GM19240 (cell line): ENCODE results near the gene KATNB1.
A peak's percentile ranks its signal among the peaks of the same experiment; 100 is the strongest.

Experiments used
- DNase-seq: peaks from one replicate; pipeline ENCODE4 v3.0.0; 2011; ENCODE audit warnings: low spot score; ENCODE audit not compliant: insufficient read length

Gene KATNB1

GRCh38 chr16:57756424-57757325 lies 21.1 kb downstream of the KATNB1 start:
- DNase-seq = no peak

DNA sequence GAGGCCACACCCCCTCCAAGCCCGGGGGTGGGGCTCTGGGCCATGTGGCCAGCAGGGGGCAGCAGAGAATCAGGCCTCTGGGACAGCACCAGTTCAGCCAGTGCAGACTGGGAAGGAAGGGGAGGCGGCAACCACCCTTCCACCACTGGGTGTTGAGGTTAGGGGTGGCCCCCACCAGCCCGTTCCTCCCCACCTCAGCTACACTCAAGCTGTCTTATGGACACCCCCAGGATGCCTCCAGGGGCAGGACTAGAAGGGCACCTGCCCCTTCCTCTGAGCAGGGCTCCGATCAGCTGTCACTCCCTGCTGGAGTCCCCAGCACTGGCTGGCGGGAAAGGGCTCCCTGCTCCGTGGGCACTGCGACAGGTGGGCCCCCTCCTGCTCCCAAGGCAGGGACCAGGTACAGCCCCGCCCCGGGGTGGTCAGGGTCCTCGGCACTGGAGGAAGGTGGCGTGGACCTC lies 21.8 kb downstream of the KATNB1 start:
- peak; percentile 99 for DNase-seq

- DNase-seq = no peak
These were observed 22.3 kb downstream of the KATNB1 start for GRCh38 chr16:57757883-57758282.

GRCh38 chr16:57758331-57759117 lies 23.0 kb downstream of the KATNB1 start:
- DNase-seq = no peak

DNA sequence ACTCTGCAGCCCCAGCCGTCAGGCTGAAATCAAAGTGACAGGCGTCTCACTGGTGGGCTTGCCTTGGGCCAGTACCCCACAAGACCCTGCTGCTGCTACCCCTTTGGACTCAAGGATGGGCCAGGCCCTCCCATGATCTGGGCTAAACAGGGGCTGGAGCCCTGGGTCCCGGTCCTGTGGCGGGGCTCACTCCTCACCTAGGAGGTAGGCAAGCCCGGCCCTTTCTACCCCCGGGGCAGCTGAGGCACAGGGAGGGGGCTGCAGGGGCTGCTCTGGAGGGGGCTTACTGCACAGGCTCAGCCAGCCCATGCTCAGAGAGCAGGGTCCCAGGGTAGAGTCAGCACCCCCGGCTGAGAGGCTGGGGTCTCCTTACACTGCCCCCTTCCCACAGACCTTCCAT lies 23.6 kb downstream of the KATNB1 start:
- no peak for DNase-seq

- no peak for DNase-seq
These were observed 24.2 kb downstream of the KATNB1 start for GRCh38 chr16:57759541-57760356.

- no peak for DNase-seq
These were observed 25.0 kb downstream of the KATNB1 start for GRCh38 chr16:57760357-57761160.

DNA sequence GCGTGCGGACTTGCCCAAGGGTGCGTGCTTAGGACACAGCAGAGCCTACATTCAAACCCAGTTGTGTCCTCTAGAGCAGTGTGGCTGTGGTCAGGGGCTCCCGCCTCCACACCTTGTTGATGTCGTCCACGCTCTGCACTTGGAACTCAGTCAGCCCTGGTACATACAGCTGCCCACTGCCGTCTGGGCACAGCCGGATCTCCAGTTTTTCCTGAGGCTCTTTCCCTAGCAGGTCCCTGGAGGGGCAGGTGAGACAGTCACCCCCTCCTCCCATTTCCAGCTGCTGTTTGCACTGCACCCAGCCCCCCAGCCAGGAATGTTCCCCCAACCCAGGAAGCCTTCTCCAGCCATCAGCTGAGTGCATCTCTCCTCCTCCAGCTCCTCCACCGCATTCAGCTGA lies 25.7 kb downstream of the KATNB1 start:
- DNase-seq = no peak

DNA sequence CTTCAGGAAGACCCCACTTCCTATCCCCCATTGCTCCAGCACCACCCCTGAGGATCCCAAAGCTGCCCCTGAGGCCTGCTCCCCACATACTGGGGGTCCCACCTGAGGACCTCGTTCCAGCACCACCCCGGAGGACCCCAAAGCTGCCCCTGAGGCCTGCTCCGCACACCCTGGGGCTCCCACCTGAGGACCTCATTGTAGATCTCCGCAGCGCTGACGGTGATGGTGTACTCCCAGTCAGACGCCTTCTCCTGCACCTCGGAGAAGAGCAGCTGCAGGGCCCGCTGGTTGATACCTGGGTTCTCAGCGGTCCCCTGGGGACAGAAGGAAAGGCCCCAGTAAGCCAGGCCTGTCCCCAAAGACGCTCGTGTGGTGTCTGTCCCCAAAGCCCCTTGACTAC lies 26.4 kb downstream of the KATNB1 start:
- DNase-seq = no peak

GRCh38 chr16:57762365-57763040 lies 26.9 kb downstream of the KATNB1 start:
- DNase-seq = no peak

GRCh38 chr16:57763285-57764005 lies 27.9 kb downstream of the KATNB1 start:
- no peak for DNase-seq

DNA sequence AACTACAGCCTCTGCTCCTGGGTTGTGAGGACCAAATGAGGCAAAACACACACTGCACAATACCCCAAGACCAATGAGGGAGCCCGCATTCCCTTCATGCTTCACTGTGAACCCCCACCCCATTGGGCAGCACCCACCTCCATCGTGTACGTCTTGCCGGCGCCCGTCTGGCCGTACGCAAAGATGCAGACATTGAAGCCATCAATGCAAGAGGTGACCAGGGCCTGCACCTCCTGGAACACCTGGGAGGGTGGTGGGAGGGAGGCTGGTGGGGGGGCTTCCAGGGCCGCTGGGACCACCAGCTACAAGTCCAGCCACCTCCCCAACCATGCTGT lies 28.4 kb downstream of the KATNB1 start:
- DNase-seq = no peak

- peak; percentile 48 for DNase-seq
These were observed 29.0 kb downstream of the KATNB1 start for GRCh38 chr16:57764341-57765159.

DNA sequence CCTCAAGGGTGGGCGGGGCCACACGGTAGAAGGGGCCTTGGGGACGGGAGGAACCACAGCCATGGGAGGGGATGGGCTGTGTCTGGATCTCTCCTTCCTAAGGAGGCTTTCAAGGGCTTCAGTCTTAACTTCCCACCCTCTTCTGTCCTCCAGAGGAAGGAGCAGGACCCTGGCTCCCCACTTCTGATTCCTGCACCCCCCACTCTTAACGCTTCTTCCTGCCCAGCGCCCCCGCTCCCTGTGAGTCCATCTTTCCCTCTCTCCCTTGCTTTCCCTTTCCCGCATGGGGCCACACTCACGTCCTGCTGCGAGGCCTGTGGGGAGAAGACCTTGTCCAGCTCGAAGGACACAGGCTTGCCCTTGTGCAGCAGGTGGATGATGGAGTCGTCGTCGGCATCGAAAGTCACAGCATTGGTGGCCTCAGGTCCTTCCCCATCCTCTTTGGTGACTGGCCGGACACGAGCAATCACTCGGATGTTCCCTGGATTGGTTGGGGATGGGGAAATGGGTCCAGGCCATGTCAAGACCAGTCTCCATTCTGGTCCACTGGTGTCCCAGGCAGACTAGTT lies 29.7 kb downstream of the KATNB1 start:
- DNase-seq = no peak

DNA sequence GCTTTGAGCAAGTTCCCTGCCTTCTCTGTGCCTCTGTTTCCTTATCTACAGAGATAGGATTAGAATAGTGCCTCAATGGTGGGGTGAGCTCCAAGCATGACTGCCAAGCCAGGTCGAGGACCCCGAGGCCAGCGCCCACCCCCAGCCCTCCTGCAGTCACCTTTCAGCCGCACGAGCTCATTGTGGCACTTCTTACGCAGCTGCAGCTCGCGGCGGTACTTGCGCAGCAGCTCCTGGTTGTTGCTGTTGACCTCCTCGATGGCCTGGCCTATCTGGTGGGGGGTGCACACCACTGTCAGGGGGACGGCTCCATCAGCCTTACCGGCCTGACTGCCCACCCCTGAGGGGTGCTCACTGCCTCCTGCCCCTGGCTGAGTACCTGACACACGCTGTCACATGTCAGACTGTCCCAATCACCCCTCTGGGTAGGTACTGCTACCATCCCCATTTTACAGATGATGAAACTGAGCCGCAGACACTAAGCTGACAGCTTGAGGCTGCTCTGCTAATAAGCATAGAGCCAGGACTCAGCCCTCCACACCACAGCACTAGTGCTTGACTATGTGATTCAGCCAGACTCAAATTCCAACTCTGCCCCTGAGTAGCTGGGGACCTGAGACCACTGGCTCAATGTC lies 31.3 kb downstream of the KATNB1 start:
- no peak for DNase-seq

GRCh38 chr16:57769541-57770145 lies 34.1 kb downstream of the KATNB1 start:
- DNase-seq = no peak

GRCh38 chr16:57770361-57770760 lies 34.8 kb downstream of the KATNB1 start:
- DNase-seq = no peak
